Memory B cell (primary cell): ENCODE data around the gene GSX2.
A peak's percentile ranks its signal among the peaks of the same experiment; 100 is the strongest.
"Not testable (repeated sequence)": the region's sequence is repeated elsewhere in the genome, so short reads cannot be mapped to it uniquely, and the experiment has no call there.

Experiments
- ATAC-seq: fragments of 150-1000 bp; cut with Tn5 transposase; 2 replicates; pipeline ENCODE4 v1.10.0; 2021; ENCODE audit warnings: low read depth, mild to moderate bottlenecking, moderate library complexity
- DNase-seq, 2 donors: peaks; one replicate each; pipeline ENCODE4 v3.0.0; 2022; ENCODE audit warnings: low spot score in 2 of 2
- H3K27ac Mint-ChIP-seq: one replicate; pipeline ENCODE4 v1.8.0; 2022; ENCODE audit warnings: mild to moderate bottlenecking, moderate library complexity, mixed read lengths
- H3K27me3 Mint-ChIP-seq: one replicate; pipeline ENCODE4 v1.8.0; 2022; ENCODE audit warnings: mixed read lengths
- H3K36me3 Mint-ChIP-seq: one replicate; pipeline ENCODE4 v1.8.0; 2022; ENCODE audit warnings: mild to moderate bottlenecking, mixed read lengths
- H3K4me1 Mint-ChIP-seq: one replicate; pipeline ENCODE4 v1.8.0; 2022; ENCODE audit warnings: mixed read lengths
- H3K4me3 Mint-ChIP-seq: one replicate; pipeline ENCODE4 v1.8.0; 2022; ENCODE audit warnings: mild to moderate bottlenecking, moderate library complexity, mixed read lengths
- H3K9me3 Mint-ChIP-seq: one replicate; pipeline ENCODE4 v1.8.0; 2022; ENCODE audit warnings: mixed read lengths

Gene GSX2

DNA sequence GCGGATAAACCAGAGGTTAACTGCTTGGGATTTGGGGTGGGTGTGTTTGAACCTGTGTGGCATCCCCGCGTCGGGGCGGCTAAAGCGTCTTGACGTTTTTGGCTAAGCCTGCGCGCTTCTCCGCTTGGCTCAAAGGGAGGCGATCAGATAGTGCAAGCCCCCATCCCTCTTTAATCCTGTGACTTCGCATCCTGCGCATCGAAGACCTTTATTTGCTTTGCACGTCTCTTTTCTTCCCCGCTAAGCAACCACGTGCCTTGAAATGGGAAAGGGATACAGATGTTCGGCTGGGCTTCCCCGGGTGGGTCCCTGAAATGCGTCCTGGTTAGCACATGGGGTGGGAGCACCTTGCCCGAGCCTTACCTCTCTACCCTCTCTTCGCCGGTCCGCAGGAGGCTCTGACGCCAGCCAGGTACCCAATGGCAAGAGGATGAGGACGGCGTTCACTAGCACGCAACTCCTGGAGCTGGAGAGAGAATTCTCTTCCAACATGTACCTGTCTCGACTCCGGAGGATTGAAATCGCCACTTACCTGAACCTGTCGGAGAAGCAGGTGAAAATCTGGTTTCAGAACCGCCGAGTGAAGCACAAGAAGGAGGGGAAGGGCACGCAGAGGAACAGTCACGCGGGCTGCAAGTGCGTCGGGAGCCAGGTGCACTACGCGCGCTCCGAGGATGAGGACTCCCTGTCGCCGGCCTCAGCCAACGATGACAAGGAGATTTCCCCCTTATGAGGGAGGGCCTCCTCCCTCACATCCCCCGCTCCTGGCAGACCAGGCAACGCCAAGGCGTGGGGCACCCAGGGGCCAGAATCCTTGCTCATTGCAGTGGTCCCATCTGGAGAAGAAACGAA, 1.5 kb downstream of the GSX2 start:
- Mint-ChIP-seq H3K4me1 (peaks cover 22% of the 10 kb centered on the region), H3K36me3 (no peaks in the 10 kb centered on the region), H3K4me3 (peak overlapping the region; percentile 53), H3K27ac (no peak overlapping the region), H3K9me3 (no peaks in the 10 kb centered on the region), H3K27me3 (peaks cover 44% of the 10 kb centered on the region)
- DNase-seq (no peak), ATAC-seq (no peak)

DNA sequence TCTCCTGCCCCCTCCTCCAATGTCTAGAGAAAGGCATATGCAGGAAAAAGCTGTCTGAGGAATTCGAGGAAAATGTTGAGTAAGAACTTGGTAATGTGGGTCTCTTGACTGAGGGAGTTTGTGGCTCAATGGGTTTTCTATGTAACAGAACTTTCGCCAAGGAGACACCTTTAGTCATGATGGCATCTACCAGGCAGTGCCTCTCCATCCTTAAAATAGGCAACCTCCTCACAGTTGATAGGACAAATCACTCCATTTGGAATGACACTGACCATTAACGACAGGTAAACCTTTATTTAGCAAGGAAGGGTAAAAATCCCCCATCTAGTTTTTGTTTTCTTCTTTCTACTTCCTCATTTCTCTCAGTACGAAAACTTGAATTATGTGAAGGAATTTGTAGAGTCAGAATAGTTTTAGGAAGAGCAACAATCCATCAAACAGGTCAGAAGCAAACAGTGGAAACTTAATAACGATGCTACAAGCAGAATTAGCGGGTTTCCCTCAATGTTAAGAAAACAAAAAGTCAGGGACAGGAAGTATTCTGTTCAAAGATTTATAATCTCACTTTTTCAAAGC, 2.7 kb downstream of the GSX2 start:
- ATAC-seq, result no peak
- H3K27me3 Mint-ChIP-seq, result peaks cover 38% of the 10 kb centered on the region
- H3K4me3 Mint-ChIP-seq, result peak overlapping the region; percentile 30
- no peak overlapping the region for H3K27ac Mint-ChIP-seq
- H3K4me1 Mint-ChIP-seq, result peaks cover 22% of the 10 kb centered on the region
- H3K36me3 Mint-ChIP-seq, result no peaks in the 10 kb centered on the region
- H3K9me3 Mint-ChIP-seq, result no peaks in the 10 kb centered on the region
- DNase-seq, result no peak

DNA sequence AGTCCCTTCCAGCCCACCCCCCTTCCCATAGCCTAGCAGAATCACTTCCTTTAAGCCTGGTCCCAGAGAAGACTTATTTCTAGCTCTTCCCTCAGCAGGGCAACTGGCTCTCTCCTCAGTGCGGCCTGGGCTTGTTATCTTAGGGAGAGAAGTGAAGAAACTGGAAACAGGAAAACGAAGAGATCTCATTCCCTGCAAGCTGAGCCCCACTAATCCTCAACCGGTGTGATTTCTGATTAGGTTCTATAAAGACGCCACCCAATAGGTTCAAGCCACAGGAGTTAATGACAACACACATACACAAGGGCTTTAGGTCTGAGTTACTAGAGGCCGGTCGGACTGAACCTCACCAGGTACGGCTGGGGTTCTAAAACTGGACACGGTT, 3.2 kb downstream of the GSX2 start:
- Mint-ChIP-seq H3K36me3 (no peaks in the 10 kb centered on the region), H3K27me3 (peaks cover 39% of the 10 kb centered on the region), H3K27ac (no peak overlapping the region), H3K9me3 (no peaks in the 10 kb centered on the region), H3K4me3 (no peak overlapping the region), H3K4me1 (peaks cover 22% of the 10 kb centered on the region)
- DNase-seq, result no peak
- ATAC-seq, result no peak

DNA sequence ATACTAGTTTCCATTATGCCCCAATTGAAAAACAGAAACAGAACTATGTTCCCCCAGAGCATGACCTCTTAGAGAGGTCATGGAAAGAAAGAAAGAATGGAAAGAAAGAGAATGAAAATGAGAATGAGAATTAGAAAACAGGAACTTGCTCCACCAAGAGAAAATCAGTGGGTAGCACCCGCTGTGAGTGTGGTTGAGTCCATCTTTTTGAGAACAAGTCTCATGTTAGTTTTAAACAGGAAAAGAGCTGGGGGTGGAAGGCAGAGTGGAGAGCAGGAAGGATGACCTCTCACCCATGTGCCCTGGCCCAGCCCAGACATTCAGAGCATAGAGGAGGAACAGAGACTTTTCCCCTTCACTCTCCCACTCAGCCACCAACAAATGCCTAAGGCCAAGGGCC, 4.9 kb downstream of the GSX2 start:
- ATAC-seq (no peak), DNase-seq (no peak)
- H3K27ac Mint-ChIP-seq, result no peak overlapping the region
- H3K4me1 Mint-ChIP-seq, result peaks cover 20% of the 10 kb centered on the region
- H3K27me3 Mint-ChIP-seq, result peaks cover 36% of the 10 kb centered on the region
- no peak overlapping the region for H3K4me3 Mint-ChIP-seq
- H3K9me3 Mint-ChIP-seq, result no peaks in the 10 kb centered on the region
- H3K36me3 Mint-ChIP-seq, result no peaks in the 10 kb centered on the region

DNA sequence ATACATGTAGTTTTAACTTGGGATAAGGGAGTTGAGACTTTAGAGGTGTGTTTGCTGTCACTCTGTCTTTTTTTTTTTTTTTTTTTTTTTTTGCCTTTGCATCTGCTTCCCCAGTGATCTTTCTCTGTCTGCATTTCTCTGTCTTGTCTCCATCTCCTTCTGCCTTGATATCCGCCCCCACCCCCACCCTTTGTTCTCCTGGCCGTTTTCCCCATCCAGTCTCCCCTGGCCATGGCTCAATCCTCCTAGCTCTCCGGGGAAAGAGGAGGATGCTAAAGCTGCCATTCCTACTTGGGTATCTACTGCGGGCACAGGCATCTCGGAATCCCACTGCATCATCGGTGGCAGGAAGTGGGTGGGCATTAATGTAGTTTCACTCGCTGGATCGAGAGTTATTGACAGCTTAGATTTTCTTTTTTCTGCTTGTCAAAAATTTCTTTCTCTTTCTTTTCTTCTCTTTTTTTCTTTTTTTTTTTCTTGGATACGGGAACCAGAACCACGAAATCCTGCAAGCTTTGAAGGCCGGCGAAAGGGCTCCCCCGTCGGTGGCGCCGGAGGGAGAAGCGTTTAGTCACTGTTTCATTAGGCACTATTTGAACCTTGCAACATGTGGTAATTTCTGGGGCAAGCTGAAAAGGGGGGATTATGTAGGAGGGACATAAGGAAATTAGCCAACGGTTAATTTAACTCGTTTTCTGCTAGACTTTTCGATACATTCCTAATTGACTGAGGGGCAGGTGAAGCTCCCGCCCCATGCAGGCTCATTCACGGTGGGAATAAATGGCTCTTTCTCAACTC, 8.2 kb downstream of the GSX2 start:
- DNase-seq (no peak), ATAC-seq (no peak)
- no peaks in the 10 kb centered on the region for H3K36me3 Mint-ChIP-seq
- peaks cover 36% of the 10 kb centered on the region for H3K27me3 Mint-ChIP-seq
- H3K27ac Mint-ChIP-seq, result no peak overlapping the region
- no peaks in the 10 kb centered on the region for H3K9me3 Mint-ChIP-seq
- peak overlapping the region; percentile 74 for H3K4me3 Mint-ChIP-seq
- H3K4me1 Mint-ChIP-seq, result peaks cover 6% of the 10 kb centered on the region

DNA sequence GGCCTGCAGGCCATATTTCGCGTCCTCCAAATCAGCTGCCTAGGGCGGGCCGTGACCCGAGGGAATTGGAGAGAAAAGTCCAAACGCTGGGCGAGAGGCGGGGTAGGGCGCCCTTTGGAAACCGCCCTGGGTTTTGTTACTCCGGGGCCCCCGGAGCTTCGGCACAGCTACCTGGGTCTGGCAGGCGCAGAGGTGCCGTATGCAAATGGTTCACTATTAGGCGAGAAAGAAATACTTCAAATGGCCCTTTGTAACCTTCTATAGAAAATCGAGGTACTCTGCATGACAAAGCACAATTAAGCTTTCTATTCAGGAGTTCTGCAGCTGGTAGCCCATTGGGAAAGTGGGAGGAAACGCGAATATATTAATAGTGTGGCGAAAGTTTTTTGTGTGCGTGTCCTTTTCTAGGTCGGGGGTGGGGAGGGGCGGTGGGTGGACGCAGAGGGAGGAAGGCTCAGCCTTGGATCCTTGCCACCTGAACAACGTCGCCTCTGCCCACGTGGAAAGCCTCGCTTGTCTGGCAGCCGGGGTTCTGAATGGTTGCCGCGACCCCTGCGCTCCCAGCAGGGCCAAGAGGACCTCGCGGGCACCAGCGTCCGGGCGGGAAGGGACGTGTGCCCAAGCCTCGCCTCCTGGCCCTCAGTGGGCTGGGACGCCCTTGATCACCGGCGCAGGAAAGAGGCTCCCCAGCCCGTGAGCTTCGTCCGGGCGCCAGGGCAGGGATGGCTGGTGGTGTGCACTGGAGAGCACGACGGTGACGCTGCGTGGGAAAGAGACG, 9.5 kb downstream of the GSX2 start:
- no peak for ATAC-seq
- DNase-seq, result no peak
- Mint-ChIP-seq H3K4me3 (no peak overlapping the region), H3K4me1 (peaks cover 6% of the 10 kb centered on the region), H3K36me3 (no peaks in the 10 kb centered on the region), H3K27ac (no peak overlapping the region), H3K9me3 (no peaks in the 10 kb centered on the region), H3K27me3 (peaks cover 34% of the 10 kb centered on the region)

DNA sequence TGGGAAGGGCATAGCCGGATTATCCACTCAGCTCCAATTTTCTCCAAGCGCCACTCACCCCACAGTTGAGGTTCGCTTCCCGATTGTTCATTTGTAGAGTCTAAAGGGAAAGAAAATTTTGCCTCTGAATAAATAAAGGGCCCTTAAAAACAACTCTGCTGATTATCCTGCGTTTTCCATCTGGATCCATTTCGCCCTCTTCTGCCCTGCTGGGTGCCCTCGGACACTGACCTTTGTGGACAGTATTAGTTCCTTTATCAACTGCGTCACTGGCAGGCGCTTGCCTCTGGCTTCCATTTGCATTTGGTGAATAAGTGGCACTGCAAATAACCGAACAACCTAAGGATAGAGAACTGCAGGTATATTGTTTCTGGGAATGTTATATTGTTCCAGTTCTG, 10.1 kb downstream of the GSX2 start:
- no peak overlapping the region for H3K27ac Mint-ChIP-seq
- peaks cover 31% of the 10 kb centered on the region for H3K27me3 Mint-ChIP-seq
- no peaks in the 10 kb centered on the region for H3K36me3 Mint-ChIP-seq
- H3K4me1 Mint-ChIP-seq, result peaks cover 6% of the 10 kb centered on the region
- ATAC-seq (no peak), DNase-seq (no peak)
- no peaks in the 10 kb centered on the region for H3K9me3 Mint-ChIP-seq
- no peak overlapping the region for H3K4me3 Mint-ChIP-seq

GRCh38 chr4:54113206-54113605, 13.2 kb downstream of the GSX2 start:
- DNase-seq, H3K9me3 Mint-ChIP-seq, H3K36me3 Mint-ChIP-seq, H3K27ac Mint-ChIP-seq, H3K4me1 Mint-ChIP-seq, H3K4me3 Mint-ChIP-seq, ATAC-seq: not testable (repeated sequence)
- peaks cover 22% of the 10 kb centered on the region for H3K27me3 Mint-ChIP-seq

DNA sequence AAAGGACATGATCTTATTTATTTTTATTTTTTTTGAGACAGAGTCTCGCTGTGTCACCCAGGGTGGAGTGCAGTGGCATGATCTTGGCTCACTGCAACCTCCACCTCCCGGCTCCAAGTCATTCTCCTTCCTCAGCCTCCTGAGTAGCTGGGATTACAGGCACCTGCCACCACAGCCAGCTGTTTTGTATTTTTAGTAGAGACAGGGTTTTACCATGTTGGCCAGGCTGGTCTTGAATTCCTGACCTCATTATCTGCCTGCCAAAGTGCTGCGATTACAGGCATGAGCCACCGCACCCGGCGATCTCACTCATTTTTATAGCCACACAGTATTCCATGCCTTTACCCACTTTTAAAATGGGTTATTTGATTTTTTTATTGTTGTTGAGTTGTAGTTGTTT, 16.3 kb downstream of the GSX2 start:
- not testable (repeated sequence) for DNase-seq, H3K4me1 Mint-ChIP-seq, H3K27me3 Mint-ChIP-seq, H3K9me3 Mint-ChIP-seq, H3K4me3 Mint-ChIP-seq, H3K27ac Mint-ChIP-seq, ATAC-seq, H3K36me3 Mint-ChIP-seq

GRCh38 chr4:54118850-54119589, 19.1 kb downstream of the GSX2 start:
- H3K27me3 Mint-ChIP-seq, result peaks cover 4% of the 10 kb centered on the region

GRCh38 chr4:54120518-54120917, 20.6 kb downstream of the GSX2 start:
- Mint-ChIP-seq H3K27ac (no peak overlapping the region), H3K4me3 (no peak overlapping the region), H3K27me3 (peaks cover 1% of the 10 kb centered on the region), H3K4me1 (no peaks in the 10 kb centered on the region), H3K36me3 (no peaks in the 10 kb centered on the region), H3K9me3 (no peaks in the 10 kb centered on the region)
- no peak for DNase-seq
- ATAC-seq, result no peak

More at GRCh38 chr4:54118850-54119589, 19.1 kb downstream of the GSX2 start:
- H3K4me1 Mint-ChIP-seq, result no peaks in the 10 kb centered on the region
- H3K36me3 Mint-ChIP-seq, result no peaks in the 10 kb centered on the region
- ATAC-seq (no peak), DNase-seq (no peak)
- no peak overlapping the region for H3K4me3 Mint-ChIP-seq
- no peak overlapping the region for H3K27ac Mint-ChIP-seq
- peaks cover 2% of the 10 kb centered on the region for H3K9me3 Mint-ChIP-seq

DNA sequence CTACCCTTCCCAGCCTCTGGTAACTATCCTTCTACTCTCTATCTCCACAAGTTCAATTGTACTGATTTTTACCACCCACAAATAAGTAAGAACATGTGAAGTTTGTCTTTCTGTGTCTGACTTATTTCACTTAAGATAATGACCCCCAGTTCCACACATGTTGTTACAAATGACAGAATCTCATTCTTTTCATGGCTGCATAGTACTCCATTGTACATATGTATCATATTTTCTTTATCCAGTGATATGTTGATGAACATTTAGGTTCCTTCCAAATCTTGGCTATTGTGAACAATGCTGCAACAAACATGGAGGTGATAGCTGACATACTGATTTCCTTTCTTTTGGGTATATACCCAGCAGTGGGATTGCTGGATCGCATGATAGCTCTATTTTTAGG, 27.7 kb downstream of the GSX2 start:
- no peak overlapping the region for H3K4me3 Mint-ChIP-seq
- DNase-seq, result no peak
- ATAC-seq, result no peak
- no peak overlapping the region for H3K27ac Mint-ChIP-seq
- H3K27me3 Mint-ChIP-seq, result peaks cover 5% of the 10 kb centered on the region
- H3K4me1 Mint-ChIP-seq, result no peaks in the 10 kb centered on the region
- H3K9me3 Mint-ChIP-seq, result peaks cover 12% of the 10 kb centered on the region
- no peaks in the 10 kb centered on the region for H3K36me3 Mint-ChIP-seq

DNA sequence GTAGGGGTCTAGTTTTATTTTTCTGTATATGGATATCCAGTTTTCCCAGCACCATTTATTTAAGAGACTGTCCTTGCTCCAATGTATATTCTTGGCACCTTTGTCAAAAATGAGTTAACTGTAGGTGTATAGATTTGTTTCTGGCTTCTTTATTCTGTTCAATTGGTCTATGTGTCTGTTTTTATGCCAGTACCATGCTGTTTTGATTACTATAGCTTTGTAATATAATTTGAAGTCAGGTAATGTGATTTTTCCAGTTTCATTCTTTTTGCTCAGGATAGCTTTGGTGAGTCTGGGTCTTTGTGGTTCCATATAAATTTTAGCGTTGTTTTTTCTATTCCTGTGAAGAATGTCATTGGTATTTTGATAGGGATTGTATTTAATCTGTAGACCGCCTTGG, 28.7 kb downstream of the GSX2 start:
- H3K27ac Mint-ChIP-seq, H3K27me3 Mint-ChIP-seq, H3K36me3 Mint-ChIP-seq, H3K4me1 Mint-ChIP-seq, ATAC-seq, DNase-seq, H3K4me3 Mint-ChIP-seq: not testable (repeated sequence)
- H3K9me3 Mint-ChIP-seq, result peaks cover 14% of the 10 kb centered on the region
